Measurements from ENCODE around the gene CAB39.

Gene CAB39

GRCh38 chr2:230849633-230850357 lies 137.2 kb downstream of the CAB39 start:
- in situ Hi-C loops (cut with MboI; ENCODE audit: low sequenced_read_pairs): no loop called here

- in situ Hi-C loops (cut with MboI; ENCODE audit: low sequenced_read_pairs): no loop called here
Observed at GRCh38 chr2:230850358-230850658, 137.7 kb downstream of the CAB39 start.

GRCh38 chr2:230852113-230852512 lies 139.5 kb downstream of the CAB39 start:
- in situ Hi-C loops (cut with MboI; ENCODE audit: low sequenced_read_pairs): no loop called here

- in situ Hi-C loops (cut with MboI; ENCODE audit: low sequenced_read_pairs): no loop called here
Observed at GRCh38 chr2:230861552-230862255, 149.1 kb downstream of the CAB39 start.

GRCh38 chr2:230862292-230862691 lies 149.7 kb downstream of the CAB39 start:
- in situ Hi-C loops (cut with MboI; ENCODE audit: low sequenced_read_pairs): no loop called here

- in situ Hi-C loops (cut with MboI; ENCODE audit: low sequenced_read_pairs): no loop called here
Observed at GRCh38 chr2:230863031-230863430, 150.4 kb downstream of the CAB39 start.

GRCh38 chr2:230863442-230864121 lies 150.9 kb downstream of the CAB39 start:
- in situ Hi-C loops (cut with MboI; ENCODE audit: low sequenced_read_pairs): no loop called here

GRCh38 chr2:230864122-230864604 lies 151.5 kb downstream of the CAB39 start:
- in situ Hi-C loops (cut with MboI; ENCODE audit: low sequenced_read_pairs): no loop called here

GRCh38 chr2:230864605-230865306 lies 152.1 kb downstream of the CAB39 start, which contains the start of gene ITM2C:
Gene ITM2C (plus strand): TSS chr2:230864942. CDS start chr2:230865026, 84 bp downstream.
- in situ Hi-C loops (cut with MboI; ENCODE audit: low sequenced_read_pairs): no loop called here

- in situ Hi-C loops (cut with MboI; ENCODE audit: low sequenced_read_pairs): no loop called here
Observed at GRCh38 chr2:230865307-230865765, 152.7 kb downstream of the CAB39 start.

GRCh38 chr2:230865766-230866755 lies 153.4 kb downstream of the CAB39 start:
- in situ Hi-C loops (cut with MboI; ENCODE audit: low sequenced_read_pairs): no loop called here

GRCh38 chr2:230866756-230867523 lies 154.3 kb downstream of the CAB39 start:
- in situ Hi-C loops (cut with MboI; ENCODE audit: low sequenced_read_pairs): no loop called here

- in situ Hi-C loops (cut with MboI; ENCODE audit: low sequenced_read_pairs): no loop called here
Observed at GRCh38 chr2:230868161-230868946, 155.7 kb downstream of the CAB39 start.

GRCh38 chr2:230868947-230869913 lies 156.6 kb downstream of the CAB39 start:
- in situ Hi-C loops (cut with MboI; ENCODE audit: low sequenced_read_pairs): no loop called here

GRCh38 chr2:230869914-230870543 lies 157.4 kb downstream of the CAB39 start:
- in situ Hi-C loops (cut with MboI; ENCODE audit: low sequenced_read_pairs): no loop called here
